Thyroid gland (tissue), 4 donors: ENCODE data around the gene FKBP2.

ENCODE experiments used
- POLR2A ChIP-seq, 2 donors: fragments of 450-650 bp; IDR thresholded peaks; one replicate each; pipeline ENCODE4 v1.6.1; 2017; ENCODE audit warnings: antibody characterized with exemption in 2 of 2, mild to moderate bottlenecking in 2 of 2, moderate library complexity in 1 of 2
- TF ChIP-seq, protein P1 (sequence below), 6 experiments: fragments of 200-600 bp in 3 of 6; fragments of 450-650 bp in 3 of 6; sonication (generic) in 3 of 6; IDR thresholded peaks; one replicate each; pipeline ENCODE4 v1.5.1; 2016 to 2019; ENCODE audit warnings: antibody characterized with exemption in 6 of 6, mild to moderate bottlenecking in 2 of 6, inconsistent platforms in 1 of 6, moderate library complexity in 1 of 6

DNA sequence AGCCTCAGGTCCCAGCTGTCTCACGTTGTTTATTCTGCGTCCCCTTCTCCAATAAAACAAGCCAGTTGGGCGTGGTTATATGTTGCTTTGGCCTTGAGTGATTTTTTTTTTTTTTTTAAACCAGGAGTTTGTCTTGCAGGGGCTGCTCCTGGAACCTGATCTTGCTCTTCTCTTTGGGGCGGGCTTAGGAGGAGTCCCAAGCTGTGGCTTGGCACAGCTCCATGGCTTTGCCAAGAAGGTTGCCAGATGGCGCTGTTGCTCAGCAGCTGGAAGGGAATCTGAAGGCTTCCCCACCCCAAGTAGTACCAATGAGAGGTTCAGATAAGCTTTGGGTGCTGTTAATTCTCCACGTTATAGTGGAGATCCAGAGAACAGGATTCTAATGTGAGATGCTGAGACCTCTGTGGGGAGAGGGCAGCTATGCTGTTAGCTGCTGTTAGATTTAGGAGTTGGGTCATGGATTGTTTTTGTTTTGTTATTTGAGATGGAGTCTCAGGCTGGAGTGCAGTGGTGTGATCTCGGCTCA is 36.4 kb upstream of the FKBP2 start:
- TF ChIP-seq POLR2A (IDR thresholded peaks at IDR 0.05): no peak
- TF ChIP-seq, protein P1, sequence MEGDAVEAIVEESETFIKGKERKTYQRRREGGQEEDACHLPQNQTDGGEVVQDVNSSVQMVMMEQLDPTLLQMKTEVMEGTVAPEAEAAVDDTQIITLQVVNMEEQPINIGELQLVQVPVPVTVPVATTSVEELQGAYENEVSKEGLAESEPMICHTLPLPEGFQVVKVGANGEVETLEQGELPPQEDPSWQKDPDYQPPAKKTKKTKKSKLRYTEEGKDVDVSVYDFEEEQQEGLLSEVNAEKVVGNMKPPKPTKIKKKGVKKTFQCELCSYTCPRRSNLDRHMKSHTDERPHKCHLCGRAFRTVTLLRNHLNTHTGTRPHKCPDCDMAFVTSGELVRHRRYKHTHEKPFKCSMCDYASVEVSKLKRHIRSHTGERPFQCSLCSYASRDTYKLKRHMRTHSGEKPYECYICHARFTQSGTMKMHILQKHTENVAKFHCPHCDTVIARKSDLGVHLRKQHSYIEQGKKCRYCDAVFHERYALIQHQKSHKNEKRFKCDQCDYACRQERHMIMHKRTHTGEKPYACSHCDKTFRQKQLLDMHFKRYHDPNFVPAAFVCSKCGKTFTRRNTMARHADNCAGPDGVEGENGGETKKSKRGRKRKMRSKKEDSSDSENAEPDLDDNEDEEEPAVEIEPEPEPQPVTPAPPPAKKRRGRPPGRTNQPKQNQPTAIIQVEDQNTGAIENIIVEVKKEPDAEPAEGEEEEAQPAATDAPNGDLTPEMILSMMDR (IDR thresholded peaks at IDR 0.05): peak; percentile 22 to 82 (median 72)
